Loucy (cell line): ENCODE data around the gene TEX36.

Experiments
- H2AFZ ChIP-seq: fragments of 200-600 bp; sonication (generic); 2 replicates; pipeline ENCODE4 v1.6.0; 2016; ENCODE audit warnings: antibody characterized with exemption, mild to moderate bottlenecking, low read length, moderate library complexity
- H3F3A ChIP-seq: fragments of 200-600 bp; 2 replicates; pipeline ENCODE4 v1.6.0; 2016; ENCODE audit warnings: antibody characterized with exemption, low read depth, mild to moderate bottlenecking
- H3K27me3 ChIP-seq: fragments of 200-600 bp; sonication (generic); 2 replicates; pipeline ENCODE4 v1.6.1; 2014; ENCODE audit warnings: low read length, mild to moderate bottlenecking; ENCODE audit not compliant: insufficient read depth, poor library complexity, severe bottlenecking
- H3K36me3 ChIP-seq: fragments of 200-600 bp; sonication (generic); 2 replicates; pipeline ENCODE4 v1.6.1; 2016; ENCODE audit warnings: low read length; ENCODE audit not compliant: insufficient read depth
- H3K4me1 ChIP-seq: fragments of 200-600 bp; sonication (generic); 2 replicates; pipeline ENCODE4 v1.5.1; 2014; ENCODE audit warnings: low read length, mild to moderate bottlenecking; ENCODE audit not compliant: insufficient read depth, poor library complexity, severe bottlenecking
- H3K4me2 ChIP-seq: fragments of 200-600 bp; sonication (generic); 2 replicates; pipeline ENCODE4 v1.6.0; 2014; ENCODE audit warnings: antibody characterized with exemption, low read length, low read depth, mild to moderate bottlenecking; ENCODE audit not compliant: poor library complexity, severe bottlenecking
- H3K4me3 ChIP-seq: fragments of 200-600 bp; sonication (generic); 2 replicates; pipeline ENCODE4 v1.5.1; 2014; ENCODE audit warnings: low read length, mild to moderate bottlenecking, mixed read lengths; ENCODE audit not compliant: poor library complexity, severe bottlenecking
- H3K79me2 ChIP-seq: fragments of 200-600 bp; sonication (generic); 2 replicates; pipeline ENCODE4 v1.6.1; 2014; ENCODE audit warnings: low read length; ENCODE audit not compliant: insufficient read depth
- H3K9ac ChIP-seq: fragments of 200-600 bp; sonication (generic); 2 replicates; pipeline ENCODE4 v1.6.0; 2014; ENCODE audit warnings: mild to moderate bottlenecking, low read depth, low read length, moderate library complexity; ENCODE audit not compliant: poor library complexity, severe bottlenecking
- H3K9me2 ChIP-seq: fragments of 200-600 bp; sonication (generic); replicated peaks from 2 replicates; pipeline ENCODE4 v1.6.1; 2016; ENCODE audit warnings: low read depth, low read length, mixed read lengths
- H3K9me3 ChIP-seq: fragments of 200-600 bp; sonication (generic); 2 replicates; pipeline ENCODE4 v1.6.1; 2014; ENCODE audit warnings: mild to moderate bottlenecking, antibody characterized with exemption, low read length, low read depth; ENCODE audit not compliant: insufficient read depth
- H4K20me1 ChIP-seq: fragments of 200-600 bp; sonication (generic); 2 replicates; pipeline ENCODE4 v1.6.0; 2014; ENCODE audit warnings: antibody characterized with exemption, low read length, mild to moderate bottlenecking; ENCODE audit not compliant: insufficient read depth, poor library complexity, severe bottlenecking
- EZH2phosphoT487 ChIP-seq: fragments of 200-600 bp; IDR thresholded peaks from 2 replicates; pipeline ENCODE4 v1.6.1; 2018; ENCODE audit warnings: antibody characterized with exemption, mild to moderate bottlenecking, moderate library complexity, borderline replicate concordance
- TF ChIP-seq, protein P1 (sequence below): fragments of 200-600 bp; sonication (generic); conservative IDR thresholded peaks from 2 replicates; pipeline ENCODE4 v1.5.1; 2014; ENCODE audit warnings: mild to moderate bottlenecking, antibody characterized with exemption, low read length

TEX36 gene

DNA sequence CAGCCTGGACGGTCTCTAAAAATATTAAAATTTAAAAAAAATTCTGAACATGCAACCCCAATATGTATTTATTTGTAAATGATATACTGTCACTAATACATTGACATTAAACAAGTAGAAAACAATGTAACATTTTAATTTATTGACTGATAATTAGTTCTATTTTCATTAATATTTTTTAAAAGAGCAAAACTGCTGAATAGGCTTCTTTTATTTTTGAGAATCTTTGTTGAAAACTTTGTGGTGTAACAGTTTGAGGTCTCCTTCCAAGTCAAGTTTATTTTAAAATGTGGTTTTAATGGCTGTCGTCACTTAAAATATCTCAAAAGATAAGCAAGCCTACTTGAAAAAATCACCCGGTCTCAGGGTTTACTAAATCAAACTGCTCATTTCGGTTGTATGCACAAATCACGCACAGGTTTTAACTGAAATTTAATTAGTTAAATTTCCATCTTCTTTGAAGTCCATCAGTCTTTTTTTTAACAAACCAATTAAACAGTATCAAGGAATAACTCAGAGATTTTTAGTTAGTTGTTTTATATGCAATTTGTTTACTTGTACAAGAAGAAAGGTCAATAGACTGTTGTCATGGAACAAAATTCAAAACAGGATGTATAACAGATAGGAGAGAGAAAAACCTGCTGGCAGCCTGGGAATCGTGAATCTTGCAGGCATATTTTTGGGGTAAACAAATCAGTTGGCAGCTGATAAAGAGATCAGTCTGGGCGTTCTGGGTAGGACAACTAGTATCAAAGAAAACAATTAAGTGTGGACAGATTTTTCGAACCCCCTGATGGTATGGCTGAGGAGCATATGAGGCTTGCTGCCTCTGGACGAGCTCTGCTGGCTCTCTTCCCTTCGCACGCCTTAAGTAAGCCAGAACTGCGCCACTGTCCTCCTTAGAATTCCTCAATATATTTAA, 26.9 kb upstream of the TEX36 start:
- no peaks in the 10 kb centered on the region for H3K79me2 ChIP-seq
- H2AFZ ChIP-seq: no peak overlapping the region
- no peaks in the 10 kb centered on the region for H3F3A ChIP-seq
- TF ChIP-seq EZH2phosphoT487: no peak
- TF ChIP-seq, protein P1, sequence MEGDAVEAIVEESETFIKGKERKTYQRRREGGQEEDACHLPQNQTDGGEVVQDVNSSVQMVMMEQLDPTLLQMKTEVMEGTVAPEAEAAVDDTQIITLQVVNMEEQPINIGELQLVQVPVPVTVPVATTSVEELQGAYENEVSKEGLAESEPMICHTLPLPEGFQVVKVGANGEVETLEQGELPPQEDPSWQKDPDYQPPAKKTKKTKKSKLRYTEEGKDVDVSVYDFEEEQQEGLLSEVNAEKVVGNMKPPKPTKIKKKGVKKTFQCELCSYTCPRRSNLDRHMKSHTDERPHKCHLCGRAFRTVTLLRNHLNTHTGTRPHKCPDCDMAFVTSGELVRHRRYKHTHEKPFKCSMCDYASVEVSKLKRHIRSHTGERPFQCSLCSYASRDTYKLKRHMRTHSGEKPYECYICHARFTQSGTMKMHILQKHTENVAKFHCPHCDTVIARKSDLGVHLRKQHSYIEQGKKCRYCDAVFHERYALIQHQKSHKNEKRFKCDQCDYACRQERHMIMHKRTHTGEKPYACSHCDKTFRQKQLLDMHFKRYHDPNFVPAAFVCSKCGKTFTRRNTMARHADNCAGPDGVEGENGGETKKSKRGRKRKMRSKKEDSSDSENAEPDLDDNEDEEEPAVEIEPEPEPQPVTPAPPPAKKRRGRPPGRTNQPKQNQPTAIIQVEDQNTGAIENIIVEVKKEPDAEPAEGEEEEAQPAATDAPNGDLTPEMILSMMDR: no peak
- H3K36me3 ChIP-seq: no peaks in the 10 kb centered on the region
- H4K20me1 ChIP-seq: no peaks in the 10 kb centered on the region
- H3K9ac ChIP-seq: no peak overlapping the region
- H3K4me1 ChIP-seq: peaks cover 5% of the 10 kb centered on the region
- H3K9me2 ChIP-seq: no peaks in the 10 kb centered on the region
- no peak overlapping the region for H3K4me2 ChIP-seq
- H3K9me3 ChIP-seq: no peaks in the 10 kb centered on the region
- no peaks in the 10 kb centered on the region for H3K27me3 ChIP-seq
- H3K4me3 ChIP-seq: no peak overlapping the region

DNA sequence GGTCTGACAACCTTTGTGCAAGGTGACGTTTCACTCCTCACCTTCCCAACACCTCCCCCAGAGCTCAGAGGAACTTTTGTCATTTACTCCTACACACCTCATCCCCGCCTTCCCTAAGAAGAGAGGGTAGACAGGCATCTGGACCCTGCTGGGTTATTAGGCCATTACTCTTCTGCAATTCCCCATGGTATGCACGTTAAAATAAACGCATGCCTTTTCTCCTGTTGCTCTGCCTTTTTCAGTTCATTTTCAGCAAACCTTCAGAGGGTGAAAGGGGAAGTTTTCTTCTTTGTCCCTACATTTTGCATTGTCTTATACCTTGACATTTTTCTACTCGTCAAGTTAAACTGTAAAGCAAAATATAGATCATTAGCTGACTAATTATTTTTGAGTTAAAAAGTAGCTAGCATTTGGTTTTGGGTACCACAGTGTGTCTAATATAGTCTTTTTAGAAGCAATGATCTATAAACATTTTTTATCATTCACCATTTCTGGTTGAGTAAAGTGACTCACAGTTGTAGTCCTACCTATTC, 26.1 kb upstream of the TEX36 start:
- Histone ChIP-seq H3K79me2 (no peaks in the 10 kb centered on the region), H3K4me1 (peaks cover 5% of the 10 kb centered on the region), H3K9me2 (no peaks in the 10 kb centered on the region), H3K9ac (no peak overlapping the region), H3K4me2 (no peak overlapping the region), H3K4me3 (no peak overlapping the region), H4K20me1 (no peaks in the 10 kb centered on the region), H2AFZ (no peak overlapping the region), H3F3A (no peaks in the 10 kb centered on the region), H3K27me3 (no peaks in the 10 kb centered on the region), H3K9me3 (no peaks in the 10 kb centered on the region), H3K36me3 (no peaks in the 10 kb centered on the region)
- TF ChIP-seq, protein P1: no peak
- no peak for TF ChIP-seq EZH2phosphoT487

DNA sequence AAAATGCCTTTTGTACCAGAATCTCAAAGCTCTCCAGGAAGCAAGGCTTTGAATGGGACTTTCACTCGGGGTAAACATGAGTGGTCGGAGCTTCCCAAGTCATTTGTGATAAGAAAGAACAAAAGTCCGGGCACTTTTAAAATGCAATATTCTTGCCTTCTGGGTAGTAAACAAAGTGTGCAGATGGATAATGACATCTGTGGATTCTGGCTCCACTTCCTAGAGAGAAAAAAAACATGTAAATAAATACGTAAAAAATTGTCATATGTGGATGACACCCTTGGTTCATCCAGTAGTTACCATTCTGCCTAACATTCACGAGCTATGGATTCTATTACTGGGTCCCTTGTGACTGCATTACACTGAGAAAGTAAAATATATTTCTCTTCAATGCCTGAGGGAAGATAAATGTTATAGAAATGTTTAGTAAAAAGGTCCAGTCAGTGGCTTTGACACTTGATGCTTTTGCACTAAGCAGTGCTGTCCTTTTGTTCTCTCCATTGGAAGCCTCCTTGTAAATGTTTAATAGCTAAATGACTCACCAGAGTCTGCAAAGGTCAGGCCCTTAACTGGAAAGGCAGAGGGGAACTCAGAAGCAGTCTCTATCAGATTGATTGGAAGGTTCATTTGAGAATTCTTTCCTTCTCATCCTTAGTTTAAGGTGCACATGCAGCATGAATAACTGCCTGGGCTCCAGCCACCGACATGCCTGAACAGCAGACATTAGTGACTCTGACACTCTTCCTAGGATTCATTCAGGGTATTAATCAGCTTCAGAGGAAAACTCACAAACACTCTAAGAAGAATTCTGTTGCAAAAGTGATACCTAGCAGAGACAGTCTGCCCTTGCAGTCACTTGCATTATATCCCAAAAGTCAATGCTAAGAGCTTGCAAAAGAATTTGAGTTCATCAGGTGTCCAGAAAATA, 24.8 kb upstream of the TEX36 start:
- Histone ChIP-seq H3F3A (no peaks in the 10 kb centered on the region), H3K36me3 (no peaks in the 10 kb centered on the region), H3K27me3 (no peaks in the 10 kb centered on the region), H3K9ac (no peak overlapping the region), H3K79me2 (no peaks in the 10 kb centered on the region), H2AFZ (no peak overlapping the region), H3K9me3 (0 out of 2 replicates have a peak, but pooled peaks cover under 1% of the 10 kb centered on the region), H3K4me2 (no peak overlapping the region), H3K9me2 (no peaks in the 10 kb centered on the region), H3K4me3 (no peak overlapping the region), H3K4me1 (peaks cover 5% of the 10 kb centered on the region), H4K20me1 (no peaks in the 10 kb centered on the region)
- TF ChIP-seq, protein P1: no peak
- no peak for TF ChIP-seq EZH2phosphoT487
